GM12801 (cell line): Measurements from ENCODE around the gene C1orf21.

ENCODE experiments used
- CTCF ChIP-seq: IDR thresholded peaks from one replicate; pipeline ENCODE4 v1.5.1; 2011; ENCODE audit warnings: control low read depth; ENCODE audit not compliant: insufficient read length; ENCODE audit errors: extremely low read depth

Gene C1orf21

GRCh38 chr1:184507604-184508280 is 120.9 kb downstream of the C1orf21 start:
- TF ChIP-seq CTCF = no peak

- no peak for TF ChIP-seq CTCF
Observed at GRCh38 chr1:184509105-184509504, 122.3 kb downstream of the C1orf21 start.

GRCh38 chr1:184510110-184510509 is 123.3 kb downstream of the C1orf21 start:
- no peak for TF ChIP-seq CTCF

- no peak for TF ChIP-seq CTCF
Observed at GRCh38 chr1:184512724-184513123, 125.9 kb downstream of the C1orf21 start.

- TF ChIP-seq CTCF = no peak
Observed at GRCh38 chr1:184513421-184513820, 126.6 kb downstream of the C1orf21 start.

- TF ChIP-seq CTCF = no peak
Observed at GRCh38 chr1:184513966-184514365, 127.1 kb downstream of the C1orf21 start.

GRCh38 chr1:184514447-184514846 is 127.6 kb downstream of the C1orf21 start:
- no peak for TF ChIP-seq CTCF
